CD4-positive, alpha-beta T cell (primary cell): ENCODE data around the gene ATAD2B. TPM values are rescaled to one million over a fixed set of nuclear protein-coding genes. Genes with fewer than 3 reads are reported as not detected.

Source experiments
- ATAC-seq: fragments of 200-7000 bp; cut with Tn5 transposase; one replicate; pipeline ENCODE4 v1.10.0; 2022; ENCODE audit warnings: mild to moderate bottlenecking; ENCODE audit not compliant: poor library complexity
- CTCF ChIA-PET: fragments of 350-600 bp; sonication (Branson Sonifier 250); formaldehyde crosslinking; loops from one replicate; lab custom pipeline; 2021; ENCODE audit warnings: antibody characterized with exemption, inconsistent platforms; lab: Charles Lee
- POLR2A ChIA-PET: fragments of 350-600 bp; sonication (Branson Sonifier 250); formaldehyde crosslinking; loops from one replicate; lab custom pipeline; 2021; ENCODE audit warnings: antibody characterized with exemption, inconsistent platforms; lab: Charles Lee
- DNase-seq, 14 experiments: peaks; one replicate each; pipeline ENCODE4 v3.0.0-alpha.2; 2013 to 2020; ENCODE audit warnings: mixed read lengths in 2 of 14
- H3K27ac ChIP-seq, 2 donors: one replicate each; pipeline versions ENCODE4 v1.5.1 to v1.7.0; 2013; ENCODE audit warnings: low read length in 2 of 2, low read depth in 1 of 2, mild to moderate bottlenecking in 1 of 2
- H3K27me3 ChIP-seq, 2 experiments: 1 replicate in 1 of 2; 2 replicates in 1 of 2; pipeline versions ENCODE4 v1.6.1 to v1.7.0; 2013; ENCODE audit warnings: low read length in 2 of 2, control low read depth in 1 of 2, mild to moderate bottlenecking in 1 of 2, moderate library complexity in 1 of 2; ENCODE audit not compliant: insufficient read depth in 2 of 2, control insufficient read depth in 1 of 2
- H3K36me3 ChIP-seq: one replicate; pipeline ENCODE4 v1.6.1; 2013; ENCODE audit warnings: low read length, control low read depth; ENCODE audit not compliant: insufficient read depth
- H3K4me1 ChIP-seq: one replicate; pipeline ENCODE4 v1.6.1; 2013; ENCODE audit warnings: low read length, control low read depth; ENCODE audit not compliant: insufficient read depth
- H3K4me3 ChIP-seq: one replicate; pipeline ENCODE4 v1.5.1; 2013; ENCODE audit warnings: mild to moderate bottlenecking, low read length, moderate library complexity
- H3K9me3 ChIP-seq, 2 experiments: 1 replicate in 1 of 2; 2 replicates in 1 of 2; pipeline versions ENCODE4 v1.6.1 to v1.7.0; 2013; ENCODE audit warnings: low read length in 2 of 2, mild to moderate bottlenecking in 2 of 2, control low read depth in 1 of 2, moderate library complexity in 1 of 2; ENCODE audit not compliant: control insufficient read depth in 1 of 2, insufficient read depth in 1 of 2
- H3K27ac Mint-ChIP-seq: one replicate; pipeline ENCODE4 v1.8.0; 2020; ENCODE audit warnings: mixed read lengths
- H3K27me3 Mint-ChIP-seq: one replicate; pipeline ENCODE4 v1.8.0; 2021; ENCODE audit warnings: mixed read lengths
- H3K36me3 Mint-ChIP-seq: one replicate; pipeline ENCODE4 v1.8.0; 2021; ENCODE audit warnings: low read depth, mixed read lengths
- H3K4me1 Mint-ChIP-seq: one replicate; pipeline ENCODE4 v1.8.0; 2021; ENCODE audit warnings: low read depth, mixed read lengths
- H3K4me3 Mint-ChIP-seq: one replicate; pipeline ENCODE4 v1.8.0; 2020; ENCODE audit warnings: mild to moderate bottlenecking, mixed read lengths
- H3K9me3 Mint-ChIP-seq: one replicate; pipeline ENCODE4 v1.8.0; 2020; ENCODE audit warnings: mixed read lengths
- intact Hi-C, 2 experiments: fragments of 100-400 bp; cut with DNase I in 1 of 2; cut with micrococcal nuclease in 1 of 2; formaldehyde crosslinking; loops; one replicate each; pipeline versions ENCODE4 v1.15.1 to v1.9.0; 2023 to 2025; cut with DNase I, micrococcal nuclease
- total RNA-seq, 174 experiments: library from RNA in 2 of 174; stranded (reverse) in 2 of 174; gene quantifications; one replicate each; pipeline ENCODE4 v1.2.3 and lab custom pipeline; 2021 to 2026
- TF ChIP-seq, protein P1 (sequence below): fragments of 200-600 bp; IDR thresholded peaks from one replicate; pipeline ENCODE4 v1.8.0; 2022; ENCODE audit warnings: antibody characterized with exemption, mild to moderate bottlenecking

ATAD2B gene
- total RNA-seq, 2 experiments from 2014 or later, result 30.7 to 35.4 TPM

DNA sequence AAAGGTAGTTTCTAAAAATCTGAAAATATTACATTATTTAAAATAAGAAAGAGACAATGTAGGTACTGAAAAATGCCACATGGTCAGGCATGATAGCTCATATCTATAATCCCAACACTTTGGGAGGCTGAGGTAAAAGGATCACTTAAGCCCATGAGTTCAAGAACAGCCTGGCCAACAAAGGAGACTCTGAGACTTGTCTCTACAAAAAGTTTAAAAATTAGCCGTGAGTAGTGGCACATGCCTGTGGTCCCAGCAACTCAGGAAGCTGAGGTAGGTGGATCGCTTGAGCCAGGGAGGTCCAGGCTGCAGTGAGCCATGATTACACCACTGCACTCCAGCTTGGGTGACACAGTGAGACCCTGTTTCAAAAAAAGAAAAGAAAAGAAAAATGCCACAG, 21.8 kb downstream of the ATAD2B start:
- intact Hi-C loops, result no loop called here
- no peak overlapping the region for H3K27ac Mint-ChIP-seq
- no peak for DNase-seq
- CTCF ChIA-PET, result no interaction called here
- Histone ChIP-seq H3K4me3 (no peak overlapping the region), H3K27ac (no peak overlapping the region), H3K27me3 (no peaks in the 10 kb centered on the region), H3K36me3 (no peaks in the 10 kb centered on the region), H3K4me1 (no peaks in the 10 kb centered on the region), H3K9me3 (no peaks in the 10 kb centered on the region)
- peaks cover 63% of the 10 kb centered on the region for H3K4me1 Mint-ChIP-seq
- H3K27me3 Mint-ChIP-seq, result no peaks in the 10 kb centered on the region
- TF ChIP-seq, protein P1, sequence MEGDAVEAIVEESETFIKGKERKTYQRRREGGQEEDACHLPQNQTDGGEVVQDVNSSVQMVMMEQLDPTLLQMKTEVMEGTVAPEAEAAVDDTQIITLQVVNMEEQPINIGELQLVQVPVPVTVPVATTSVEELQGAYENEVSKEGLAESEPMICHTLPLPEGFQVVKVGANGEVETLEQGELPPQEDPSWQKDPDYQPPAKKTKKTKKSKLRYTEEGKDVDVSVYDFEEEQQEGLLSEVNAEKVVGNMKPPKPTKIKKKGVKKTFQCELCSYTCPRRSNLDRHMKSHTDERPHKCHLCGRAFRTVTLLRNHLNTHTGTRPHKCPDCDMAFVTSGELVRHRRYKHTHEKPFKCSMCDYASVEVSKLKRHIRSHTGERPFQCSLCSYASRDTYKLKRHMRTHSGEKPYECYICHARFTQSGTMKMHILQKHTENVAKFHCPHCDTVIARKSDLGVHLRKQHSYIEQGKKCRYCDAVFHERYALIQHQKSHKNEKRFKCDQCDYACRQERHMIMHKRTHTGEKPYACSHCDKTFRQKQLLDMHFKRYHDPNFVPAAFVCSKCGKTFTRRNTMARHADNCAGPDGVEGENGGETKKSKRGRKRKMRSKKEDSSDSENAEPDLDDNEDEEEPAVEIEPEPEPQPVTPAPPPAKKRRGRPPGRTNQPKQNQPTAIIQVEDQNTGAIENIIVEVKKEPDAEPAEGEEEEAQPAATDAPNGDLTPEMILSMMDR, result no peak
- no peak for ATAC-seq
- POLR2A ChIA-PET, result interaction anchor here (0.6 to 2.0 kb wide), 2 partner anchors 20 to 86 kb away, joined by 5 read pairs; no protein-coding TSS in a partner anchor
- no peak overlapping the region for H3K4me3 Mint-ChIP-seq
- no peaks in the 10 kb centered on the region for H3K9me3 Mint-ChIP-seq
- H3K36me3 Mint-ChIP-seq, result peaks cover 7% of the 10 kb centered on the region

DNA sequence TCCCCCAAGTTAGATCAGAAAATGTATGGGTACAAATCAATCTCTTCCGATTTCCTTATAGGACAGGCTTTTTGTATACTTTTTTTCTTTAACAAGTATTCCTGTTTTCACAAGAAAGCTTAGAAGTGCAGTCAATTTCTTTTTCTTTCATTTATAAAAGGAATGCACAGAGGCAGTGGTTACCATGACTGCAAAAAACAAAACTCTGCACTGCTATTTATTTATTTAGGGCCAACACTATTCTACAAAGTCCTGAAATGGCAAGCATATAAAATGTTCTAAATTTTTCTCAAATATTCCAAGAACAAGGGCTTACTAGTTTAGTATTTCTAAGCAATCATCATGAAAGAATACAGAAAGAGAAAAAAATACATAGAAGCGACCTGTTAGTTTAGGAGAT, 22.2 kb downstream of the ATAD2B start:
- H3K4me3 Mint-ChIP-seq, result no peak overlapping the region
- ChIA-PET CTCF (no interaction called here), POLR2A (interaction anchor here (2.0 kb wide), 1 partner anchor 21 kb away, joined by 5 read pairs; no protein-coding TSS in a partner anchor)
- Histone ChIP-seq H3K9me3 (no peaks in the 10 kb centered on the region), H3K36me3 (no peaks in the 10 kb centered on the region), H3K4me1 (no peaks in the 10 kb centered on the region), H3K27ac (no peak overlapping the region), H3K4me3 (no peak overlapping the region), H3K27me3 (no peaks in the 10 kb centered on the region)
- TF ChIP-seq, protein P1, result no peak
- ATAC-seq, result no peak
- no peak for DNase-seq
- intact Hi-C loops, result no loop called here
- H3K9me3 Mint-ChIP-seq, result no peaks in the 10 kb centered on the region
- H3K36me3 Mint-ChIP-seq, result peaks cover 5% of the 10 kb centered on the region
- H3K4me1 Mint-ChIP-seq, result peaks cover 63% of the 10 kb centered on the region
- H3K27me3 Mint-ChIP-seq, result no peaks in the 10 kb centered on the region
- no peak overlapping the region for H3K27ac Mint-ChIP-seq

DNA sequence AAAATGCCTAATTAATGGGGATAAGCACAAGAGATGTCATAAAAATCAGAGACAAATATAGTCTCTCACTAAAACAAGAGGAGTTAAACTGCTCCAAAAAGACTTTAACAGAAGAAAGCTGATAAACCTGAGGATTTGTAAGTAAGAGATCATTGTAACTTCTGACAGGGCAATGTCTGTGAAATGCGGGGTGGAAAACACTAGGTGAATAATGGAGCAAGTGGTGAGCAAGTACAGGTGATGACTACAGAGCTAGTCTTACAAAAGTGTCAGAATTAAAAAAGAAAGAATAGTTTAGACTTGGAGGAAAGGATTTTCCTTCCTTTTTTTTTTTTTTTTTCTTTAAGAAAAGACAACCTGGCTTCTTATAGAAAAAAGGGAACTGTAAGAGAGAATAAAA, 22.7 kb downstream of the ATAD2B start:
- TF ChIP-seq, protein P1, result no peak
- H3K36me3 ChIP-seq, result no peaks in the 10 kb centered on the region
- Mint-ChIP-seq H3K36me3 (peaks cover under 1% of the 10 kb centered on the region), H3K27ac (no peak overlapping the region), H3K9me3 (no peaks in the 10 kb centered on the region), H3K27me3 (no peaks in the 10 kb centered on the region), H3K4me1 (peaks cover 59% of the 10 kb centered on the region), H3K4me3 (no peak overlapping the region)
- H3K4me3 ChIP-seq, result no peak overlapping the region
- no peaks in the 10 kb centered on the region for H3K4me1 ChIP-seq
- no peaks in the 10 kb centered on the region for H3K27me3 ChIP-seq
- intact Hi-C loops, result no loop called here
- ChIA-PET POLR2A (interaction anchor here (0.6 to 2.0 kb wide), 2 partner anchors 9 to 21 kb away, joined by 4 to 5 read pairs; no protein-coding TSS in a partner anchor), CTCF (no interaction called here)
- H3K9me3 ChIP-seq, result no peaks in the 10 kb centered on the region
- no peak overlapping the region for H3K27ac ChIP-seq
- DNase-seq (no peak), ATAC-seq (no peak)
